SU-DHL-6 (cell line): ENCODE data around the gene SERPIND1.

Experiments
- H2AFZ ChIP-seq: fragments of 200-600 bp; sonication (generic); 2 replicates; pipeline ENCODE4 v1.6.1; 2014; ENCODE audit warnings: low read depth, mild to moderate bottlenecking, moderate library complexity, mixed read lengths, antibody characterized with exemption, low read length; ENCODE audit not compliant: severe bottlenecking
- H3F3A ChIP-seq: fragments of 200-600 bp; shearing (Covaris generic); 2 replicates; pipeline ENCODE4 v1.6.0; 2016; ENCODE audit warnings: antibody characterized with exemption, mild to moderate bottlenecking; ENCODE audit not compliant: insufficient read depth
- H3K27ac ChIP-seq: fragments of 200-600 bp; sonication (generic); 2 replicates; pipeline ENCODE4 v1.5.1; 2016; ENCODE audit warnings: low read depth, mild to moderate bottlenecking, low read length, moderate library complexity, mixed read lengths
- H3K27me3 ChIP-seq: fragments of 200-600 bp; sonication (generic), shearing (Covaris generic); 2 replicates; pipeline ENCODE4 v1.6.0; 2014; ENCODE audit warnings: mild to moderate bottlenecking, low read length
- H3K36me3 ChIP-seq: fragments of 200-600 bp; sonication (generic); 2 replicates; pipeline ENCODE4 v1.6.1; 2014; ENCODE audit warnings: mild to moderate bottlenecking, low read length, mixed read lengths
- H3K4me2 ChIP-seq: fragments of 300-600, 200-600 bp; shearing (Covaris generic), sonication (generic); 2 replicates; pipeline ENCODE4 v1.6.0; 2014; ENCODE audit warnings: low read length, low read depth, mild to moderate bottlenecking; ENCODE audit not compliant: poor library complexity, severe bottlenecking
- H3K4me3 ChIP-seq: fragments of 200-600 bp; sonication (generic); 2 replicates; pipeline ENCODE4 v1.5.1; 2014; ENCODE audit warnings: antibody characterized with exemption, low read length, mild to moderate bottlenecking, mixed read lengths; ENCODE audit not compliant: insufficient read depth, poor library complexity, severe bottlenecking
- H3K79me2 ChIP-seq: fragments of 200-600 bp; sonication (generic); 2 replicates; pipeline ENCODE4 v1.6.1; 2014; ENCODE audit warnings: mild to moderate bottlenecking, low read length, moderate library complexity; ENCODE audit not compliant: insufficient read depth
- H3K9ac ChIP-seq: fragments of 200-600 bp; sonication (generic); 2 replicates; pipeline ENCODE4 v1.7.0; 2014; ENCODE audit warnings: mild to moderate bottlenecking, low read length
- H3K9me2 ChIP-seq: fragments of 200-600 bp; sonication (generic); replicated peaks from 2 replicates; pipeline ENCODE4 v1.6.1; 2014; ENCODE audit warnings: low read length; ENCODE audit not compliant: insufficient read depth
- H3K9me3 ChIP-seq: fragments of 200-600 bp; sonication (generic); 2 replicates; pipeline ENCODE4 v1.6.1; 2014; ENCODE audit warnings: low read length, mixed read lengths; ENCODE audit not compliant: insufficient read depth
- H4K20me1 ChIP-seq: fragments of 200-600 bp; sonication (generic); 2 replicates; pipeline ENCODE4 v1.6.1; 2014; ENCODE audit warnings: low read depth, mild to moderate bottlenecking, antibody characterized with exemption, low read length, moderate library complexity, mixed read lengths
- EZH2phosphoT487 ChIP-seq: fragments of 200-600 bp; sonication (generic), shearing (Covaris generic); conservative IDR thresholded peaks from 2 replicates; pipeline ENCODE4 v1.6.1; 2018; ENCODE audit warnings: mild to moderate bottlenecking, antibody characterized with exemption, low read length, moderate library complexity, mixed read lengths
- TF ChIP-seq, protein P1 (sequence below): fragments of 200-600 bp; sonication (generic); IDR thresholded peaks from one replicate; pipeline ENCODE4 v1.5.1; 2017; ENCODE audit warnings: antibody characterized with exemption, mild to moderate bottlenecking, low read length, moderate library complexity; ENCODE audit not compliant: insufficient read depth, poor library complexity, severe bottlenecking

The SERPIND1 gene

DNA sequence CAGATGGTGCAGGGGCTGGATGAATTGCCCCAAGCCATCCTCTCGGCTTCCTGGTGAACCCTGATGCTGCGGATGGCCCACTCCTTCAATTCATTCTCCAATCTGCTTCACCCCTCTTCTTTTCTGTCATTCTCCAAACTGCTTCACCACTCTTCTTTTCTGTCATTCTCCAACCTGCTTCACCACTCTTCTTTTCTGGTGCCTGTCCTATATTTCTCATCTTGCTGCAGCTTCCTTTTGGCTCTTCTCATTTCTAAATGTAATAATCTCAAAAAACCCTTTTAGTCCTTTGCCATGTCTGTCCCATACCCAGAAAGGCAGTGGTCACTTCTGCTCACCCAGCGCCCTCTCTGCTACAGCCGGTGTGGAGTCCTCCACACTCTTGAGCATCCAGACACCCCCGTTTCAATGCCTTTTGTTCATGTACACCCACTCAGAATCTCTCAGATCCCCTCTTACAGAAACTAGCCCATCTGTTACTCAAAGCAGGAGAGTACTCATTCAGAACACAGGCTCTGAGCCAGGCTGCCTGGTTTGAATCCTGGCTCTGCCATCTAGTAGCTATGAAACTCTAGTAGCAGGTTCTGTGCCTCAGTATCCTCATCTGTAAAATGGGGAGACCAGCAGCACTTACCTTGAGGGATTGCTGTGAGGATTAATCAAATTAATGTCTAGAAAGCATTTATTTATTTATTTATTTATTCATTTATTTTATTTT is 14.9 kb downstream of the SERPIND1 start:
- Histone ChIP-seq H3F3A (no peaks in the 10 kb centered on the region; the same call in 1 of the 2 replicates), H3K4me3 (no peak overlapping the region), H3K4me2 (no peak overlapping the region), H3K36me3 (no peaks in the 10 kb centered on the region), H3K27ac (no peak overlapping the region), H3K9me2 (no peaks in the 10 kb centered on the region), H3K79me2 (no peaks in the 10 kb centered on the region), H4K20me1 (no peaks in the 10 kb centered on the region), H3K27me3 (no peaks in the 10 kb centered on the region), H3K9me3 (no peaks in the 10 kb centered on the region), H3K9ac (no peak overlapping the region), H2AFZ (no peak overlapping the region)
- TF ChIP-seq EZH2phosphoT487 = no peak
- TF ChIP-seq, protein P1, sequence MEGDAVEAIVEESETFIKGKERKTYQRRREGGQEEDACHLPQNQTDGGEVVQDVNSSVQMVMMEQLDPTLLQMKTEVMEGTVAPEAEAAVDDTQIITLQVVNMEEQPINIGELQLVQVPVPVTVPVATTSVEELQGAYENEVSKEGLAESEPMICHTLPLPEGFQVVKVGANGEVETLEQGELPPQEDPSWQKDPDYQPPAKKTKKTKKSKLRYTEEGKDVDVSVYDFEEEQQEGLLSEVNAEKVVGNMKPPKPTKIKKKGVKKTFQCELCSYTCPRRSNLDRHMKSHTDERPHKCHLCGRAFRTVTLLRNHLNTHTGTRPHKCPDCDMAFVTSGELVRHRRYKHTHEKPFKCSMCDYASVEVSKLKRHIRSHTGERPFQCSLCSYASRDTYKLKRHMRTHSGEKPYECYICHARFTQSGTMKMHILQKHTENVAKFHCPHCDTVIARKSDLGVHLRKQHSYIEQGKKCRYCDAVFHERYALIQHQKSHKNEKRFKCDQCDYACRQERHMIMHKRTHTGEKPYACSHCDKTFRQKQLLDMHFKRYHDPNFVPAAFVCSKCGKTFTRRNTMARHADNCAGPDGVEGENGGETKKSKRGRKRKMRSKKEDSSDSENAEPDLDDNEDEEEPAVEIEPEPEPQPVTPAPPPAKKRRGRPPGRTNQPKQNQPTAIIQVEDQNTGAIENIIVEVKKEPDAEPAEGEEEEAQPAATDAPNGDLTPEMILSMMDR = no peak

DNA sequence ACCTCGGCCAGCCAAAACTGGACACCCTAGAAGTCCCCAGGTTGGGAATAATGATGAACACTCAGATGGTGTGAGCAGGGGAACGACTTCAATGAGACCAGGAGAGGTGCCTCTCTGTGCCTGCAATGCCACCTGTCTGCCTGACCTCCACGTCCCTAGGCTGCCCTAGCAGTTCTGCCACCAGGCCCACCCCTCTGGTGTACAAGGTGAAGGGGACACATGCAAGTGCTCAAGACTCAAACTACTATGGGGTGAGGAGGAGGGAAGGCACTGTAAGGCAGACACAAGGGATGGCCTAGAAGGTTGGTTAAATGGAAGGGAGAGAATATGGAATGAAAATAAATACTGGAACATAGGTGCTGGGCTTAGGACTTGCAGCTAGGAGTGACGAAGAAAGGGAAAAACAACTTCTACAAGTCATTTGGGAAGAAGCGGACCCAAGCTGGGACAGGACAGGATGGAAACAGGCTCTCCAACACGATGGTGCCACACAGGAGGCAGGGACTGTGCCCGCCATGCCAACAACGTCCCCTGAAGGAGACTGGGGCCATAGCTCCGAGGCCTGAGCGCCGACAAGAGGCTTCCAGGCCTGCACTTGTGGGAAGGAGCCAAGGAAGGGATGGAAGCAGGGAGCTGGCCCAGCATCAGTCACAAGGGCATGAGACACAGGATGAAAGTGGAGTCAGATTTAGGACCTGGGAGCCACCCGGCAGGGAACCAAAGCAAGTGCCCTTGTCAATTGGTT is 18.5 kb downstream of the SERPIND1 start:
- no peak overlapping the region for H3K4me2 ChIP-seq
- H4K20me1 ChIP-seq = no peaks in the 10 kb centered on the region
- TF ChIP-seq EZH2phosphoT487 = no peak
- TF ChIP-seq, protein P1 = no peak
- H3K27me3 ChIP-seq = no peaks in the 10 kb centered on the region
- no peak overlapping the region for H3K4me3 ChIP-seq
- H3K9me2 ChIP-seq = no peaks in the 10 kb centered on the region
- no peak overlapping the region for H2AFZ ChIP-seq
- H3K9ac ChIP-seq = no peak overlapping the region
- no peaks in the 10 kb centered on the region for H3F3A ChIP-seq
- H3K9me3 ChIP-seq = no peaks in the 10 kb centered on the region
- no peak overlapping the region for H3K27ac ChIP-seq
- H3K36me3 ChIP-seq = no peaks in the 10 kb centered on the region
- no peaks in the 10 kb centered on the region for H3K79me2 ChIP-seq

DNA sequence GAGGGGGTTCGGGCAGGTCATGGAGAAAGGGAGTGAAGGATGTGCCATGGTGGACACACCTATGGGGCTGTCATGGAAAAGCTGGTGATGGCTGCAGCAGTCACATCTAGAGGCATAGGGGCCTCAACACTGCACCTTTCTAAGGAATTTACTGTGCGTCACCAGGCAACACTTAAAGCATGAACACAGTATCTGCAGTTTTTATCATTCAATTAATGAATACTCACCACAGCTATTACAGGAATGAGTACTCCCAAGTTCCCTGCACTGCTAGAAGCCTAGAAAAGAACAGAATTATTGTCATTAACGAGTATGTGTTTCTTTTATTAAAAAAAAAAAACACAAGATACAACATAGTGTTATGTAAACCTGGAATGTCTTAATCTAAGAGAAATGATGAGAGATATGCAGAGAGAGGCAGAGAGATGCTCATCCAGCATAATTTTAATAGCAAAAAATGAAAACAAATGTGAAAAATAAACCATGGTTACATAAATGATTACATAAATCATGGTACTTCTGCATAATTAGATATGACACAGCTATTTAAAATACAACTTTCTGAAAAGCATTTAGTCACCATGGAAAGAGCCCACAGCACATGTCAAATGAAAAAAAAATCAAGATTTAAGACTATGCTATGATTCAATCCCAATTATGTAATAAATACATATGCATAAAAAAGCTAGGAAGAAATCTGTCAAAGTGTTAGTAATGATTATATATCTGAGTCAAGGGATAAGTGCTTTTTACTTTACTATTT is 19.2 kb downstream of the SERPIND1 start:
- no peak overlapping the region for H3K4me2 ChIP-seq
- no peak for TF ChIP-seq EZH2phosphoT487
- TF ChIP-seq, protein P1 = no peak
- no peaks in the 10 kb centered on the region for H3K36me3 ChIP-seq

More for the DNA sequence above, 19.2 kb downstream of the SERPIND1 start:
- no peaks in the 10 kb centered on the region for H3K79me2 ChIP-seq
- H3K9ac ChIP-seq = no peak overlapping the region
- H3K4me3 ChIP-seq = no peak overlapping the region
- H3K9me2 ChIP-seq = no peaks in the 10 kb centered on the region
- H3K27me3 ChIP-seq = no peaks in the 10 kb centered on the region
- H3K27ac ChIP-seq = no peak overlapping the region
- no peaks in the 10 kb centered on the region for H3F3A ChIP-seq
- no peaks in the 10 kb centered on the region for H3K9me3 ChIP-seq
- H4K20me1 ChIP-seq = no peaks in the 10 kb centered on the region
- no peak overlapping the region for H2AFZ ChIP-seq
